ENCODE measurements around the gene GVQW3.

GVQW3 gene

DNA sequence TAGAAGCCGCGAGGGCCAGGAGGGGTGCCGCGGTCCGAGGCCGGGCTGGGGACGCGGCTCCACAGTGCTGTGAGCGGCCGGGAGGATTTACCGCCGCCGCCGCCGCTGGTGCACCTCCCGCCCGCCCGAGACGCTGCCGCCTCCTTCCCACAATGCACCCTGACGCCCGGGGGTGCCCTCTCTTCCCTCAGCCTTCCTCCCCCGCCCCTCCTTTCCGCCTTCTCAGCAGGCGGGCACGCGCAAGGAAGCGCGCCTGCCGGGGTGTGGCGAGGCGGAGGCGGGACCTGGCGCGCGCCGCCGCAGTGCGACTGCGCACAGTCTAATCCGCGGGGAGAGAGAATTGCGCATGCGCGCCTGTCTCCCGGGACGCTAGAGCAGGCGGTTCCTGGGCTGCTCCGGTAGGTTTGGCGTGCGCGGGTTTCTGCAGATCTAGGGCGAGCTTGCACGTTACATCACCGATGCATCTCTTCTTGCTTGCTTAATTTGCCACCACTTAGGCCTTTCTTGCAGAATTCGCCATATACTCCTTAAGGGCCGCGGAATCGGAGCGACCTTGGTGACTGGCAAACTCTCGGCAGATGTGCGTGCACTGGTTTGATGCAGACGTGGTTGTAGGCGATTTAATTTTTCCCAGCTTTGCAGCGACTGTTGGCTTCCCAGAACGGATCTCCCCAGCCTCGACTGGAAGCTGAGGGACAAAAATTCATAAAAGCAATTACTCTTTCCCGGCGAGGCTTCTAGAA, at the start of gene GVQW3, which contains the start of gene THAP12:
Gene GVQW3 (plus strand): TSS at position 347 of the 743 bp plus-strand sequence. CDS start 506 bp downstream, outside the sequence.
Gene THAP12 (minus strand): TSS at position 156 of the 743 bp plus-strand sequence. CDS start 296 bp downstream, outside the sequence.
- H3K4me3 ChIP-seq (replicated peaks; ENCODE audit: low read depth, low read length) = peak within 1 kb of the TSS; percentile 86
- no peak for TF ChIP-seq CTCF (IDR thresholded peaks at IDR 0.05; ENCODE audit: low read depth, low read length, missing control alignments)
- peak; percentile 78 for DNase-seq (ENCODE audit: extremely low read depth, low read depth)

DNA sequence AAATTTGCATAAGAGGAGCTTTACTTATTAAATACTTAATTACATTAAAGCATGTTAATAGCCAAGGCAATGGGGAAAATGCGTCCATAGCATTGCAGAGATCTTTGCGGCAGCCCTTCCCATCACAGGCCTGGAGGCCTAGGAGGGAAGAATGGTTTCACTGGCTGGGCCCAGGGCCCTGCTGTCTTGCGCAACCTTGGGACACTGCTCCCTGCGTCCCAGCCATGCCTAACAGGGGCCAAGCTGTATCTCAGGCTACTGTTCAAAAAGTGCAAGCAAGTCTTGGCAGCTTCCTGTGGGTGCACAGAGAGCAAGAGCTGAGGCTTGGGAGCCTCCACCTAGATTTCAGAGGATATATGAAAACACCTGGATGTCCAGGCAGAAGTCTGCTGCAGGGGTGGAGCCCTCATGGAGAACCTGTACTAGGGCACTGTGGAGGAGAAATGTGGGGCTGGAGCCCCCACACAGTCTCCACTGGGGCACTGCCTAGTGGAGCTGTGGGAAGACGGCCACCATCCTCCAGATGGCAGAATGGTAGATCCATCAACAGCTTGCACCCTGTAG, 46.2 kb upstream of the GVQW3 start:
- no peak for TF ChIP-seq CTCF (IDR thresholded peaks at IDR 0.05; ENCODE audit: low read depth, low read length, missing control alignments)
- no peak overlapping the region for H3K4me3 ChIP-seq (replicated peaks; ENCODE audit: low read depth, low read length)
- no peak for DNase-seq (ENCODE audit: extremely low read depth, low read depth)

DNA sequence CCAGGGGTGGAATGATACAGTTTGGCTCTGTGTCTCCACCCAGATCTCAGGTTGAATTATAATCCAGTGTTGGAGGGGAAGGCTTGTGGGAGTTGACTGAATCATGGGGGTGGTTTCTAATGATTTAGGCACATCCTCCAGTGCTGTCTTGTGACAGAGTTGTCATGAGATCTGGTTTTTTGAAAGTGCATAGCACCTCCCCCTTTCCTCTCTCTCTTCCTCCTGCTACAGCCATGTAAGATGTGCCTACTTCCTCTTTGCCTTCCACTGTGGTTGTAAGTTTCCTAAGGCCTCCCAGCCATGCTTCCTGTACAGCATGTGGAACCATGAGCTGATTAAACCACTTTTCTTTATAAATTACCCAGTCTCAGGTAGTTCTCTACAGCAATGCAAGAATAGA, 45.3 kb upstream of the GVQW3 start:
- H3K4me3 ChIP-seq (replicated peaks; ENCODE audit: low read depth, low read length) = no peak overlapping the region
- TF ChIP-seq CTCF (IDR thresholded peaks at IDR 0.05; ENCODE audit: low read depth, low read length, missing control alignments) = no peak
- no peak for DNase-seq (ENCODE audit: extremely low read depth, low read depth)

DNA sequence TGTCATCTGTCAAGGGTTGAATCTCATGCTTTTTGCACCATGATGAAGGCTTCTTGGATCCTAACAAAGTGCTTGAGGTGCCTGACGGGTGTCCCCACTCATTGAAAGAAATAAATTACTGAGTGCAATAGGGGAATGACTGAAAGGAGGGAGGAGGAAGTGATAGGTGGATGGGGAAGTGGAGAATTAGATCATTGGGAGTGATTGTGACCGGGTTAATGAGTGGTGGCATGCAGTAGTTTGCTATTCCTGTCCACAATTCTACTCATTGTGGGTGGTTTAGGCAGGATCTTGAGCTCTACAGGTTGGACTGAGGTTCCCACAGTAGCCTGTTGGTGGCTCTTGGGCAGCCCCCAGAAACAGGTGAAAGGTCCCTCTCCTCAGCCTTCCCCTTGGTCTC, 44.5 kb upstream of the GVQW3 start:
- H3K4me3 ChIP-seq (replicated peaks; ENCODE audit: low read depth, low read length) = no peak overlapping the region
- TF ChIP-seq CTCF (IDR thresholded peaks at IDR 0.05; ENCODE audit: low read depth, low read length, missing control alignments) = no peak
- no peak for DNase-seq (ENCODE audit: extremely low read depth, low read depth)

DNA sequence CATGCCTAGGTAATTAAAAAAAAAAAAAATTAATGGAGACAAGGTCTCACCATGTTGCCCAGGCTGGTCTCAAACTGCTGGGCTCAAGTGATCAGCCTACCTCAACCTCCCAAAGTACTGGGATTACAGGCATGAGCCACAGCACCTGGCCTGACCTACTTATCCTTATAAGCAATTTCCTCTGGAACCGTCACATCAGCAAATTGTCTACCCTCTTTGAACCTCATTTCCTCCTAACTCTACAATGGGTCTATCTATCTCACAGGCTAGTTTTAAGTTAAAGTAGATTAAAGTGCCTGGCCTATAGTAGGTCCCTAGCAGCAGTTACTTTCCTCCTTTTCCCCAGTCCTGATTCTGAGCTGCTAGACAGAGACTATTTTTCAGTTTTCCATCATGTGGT, 43.7 kb upstream of the GVQW3 start:
- no peak for TF ChIP-seq CTCF (IDR thresholded peaks at IDR 0.05; ENCODE audit: low read depth, low read length, missing control alignments)
- no peak for DNase-seq (ENCODE audit: extremely low read depth, low read depth)
- H3K4me3 ChIP-seq (replicated peaks; ENCODE audit: low read depth, low read length) = no peak overlapping the region

GRCh38 chr11:76337923-76338322, 43.2 kb upstream of the GVQW3 start:
- TF ChIP-seq CTCF (IDR thresholded peaks at IDR 0.05; ENCODE audit: low read depth, low read length, missing control alignments) = no peak
- no peak overlapping the region for H3K4me3 ChIP-seq (replicated peaks; ENCODE audit: low read depth, low read length)
- no peak for DNase-seq (ENCODE audit: extremely low read depth, low read depth)

Measured in HFF-Myc (cell line).